Activated naive CD4-positive, alpha-beta T cell treated with anti-CD3 and anti-CD28 coated beads, Interleukin-2, amount 50 U/mL, for 24 hours (primary cell): ENCODE measurements around the gene RMND5B.
A peak's percentile ranks its signal among the peaks of the same experiment; 100 is the strongest.
"Not testable (repeated sequence)": the region's sequence is repeated elsewhere in the genome, so short reads cannot be mapped to it uniquely, and the experiment has no call there.

ENCODE experiments used
- H3K27ac Mint-ChIP-seq: one replicate; pipeline ENCODE4 v1.8.0; 2021; ENCODE audit warnings: mild to moderate bottlenecking, mixed read lengths
- H3K27me3 Mint-ChIP-seq: one replicate; pipeline ENCODE4 v1.8.0; 2021; ENCODE audit warnings: mixed read lengths
- H3K36me3 Mint-ChIP-seq: one replicate; pipeline ENCODE4 v1.8.0; 2021; ENCODE audit warnings: mixed read lengths
- H3K4me1 Mint-ChIP-seq: one replicate; pipeline ENCODE4 v1.8.0; 2021; ENCODE audit warnings: mixed read lengths
- H3K4me3 Mint-ChIP-seq: one replicate; pipeline ENCODE4 v1.8.0; 2021; ENCODE audit warnings: mild to moderate bottlenecking, mixed read lengths
- H3K9me3 Mint-ChIP-seq: one replicate; pipeline ENCODE4 v1.8.0; 2021; ENCODE audit warnings: mixed read lengths

RMND5B gene

GRCh38 chr5:178120607-178121357, 10.0 kb upstream of the RMND5B start:
- Mint-ChIP-seq H3K4me3 (peak overlapping the region; percentile 36), H3K36me3 (no peaks in the 10 kb centered on the region), H3K4me1 (peaks cover 24% of the 10 kb centered on the region), H3K27me3 (no peaks in the 10 kb centered on the region), H3K27ac (no peak overlapping the region), H3K9me3 (no peaks in the 10 kb centered on the region)

- Mint-ChIP-seq H3K4me3 (peak overlapping the region; percentile 36), H3K4me1 (peaks cover 17% of the 10 kb centered on the region), H3K9me3 (no peaks in the 10 kb centered on the region), H3K27ac (no peak overlapping the region), H3K36me3 (no peaks in the 10 kb centered on the region), H3K27me3 (no peaks in the 10 kb centered on the region)
Observed at GRCh38 chr5:178121391-178122276, 9.2 kb upstream of the RMND5B start.

GRCh38 chr5:178122346-178122745, 8.5 kb upstream of the RMND5B start:
- Mint-ChIP-seq H3K27ac (no peak overlapping the region), H3K27me3 (no peaks in the 10 kb centered on the region), H3K9me3 (no peaks in the 10 kb centered on the region), H3K4me3 (no peak overlapping the region), H3K4me1 (peaks cover 11% of the 10 kb centered on the region), H3K36me3 (no peaks in the 10 kb centered on the region)

- Mint-ChIP-seq H3K27ac (no peak overlapping the region), H3K4me1 (peaks cover 11% of the 10 kb centered on the region), H3K9me3 (no peaks in the 10 kb centered on the region), H3K4me3 (no peak overlapping the region), H3K36me3 (no peaks in the 10 kb centered on the region), H3K27me3 (no peaks in the 10 kb centered on the region)
Observed at GRCh38 chr5:178123094-178123965, 7.5 kb upstream of the RMND5B start.

- H3K27ac Mint-ChIP-seq: no peak overlapping the region
Observed at GRCh38 chr5:178123966-178124925, 6.6 kb upstream of the RMND5B start.

GRCh38 chr5:178125253-178125906, 5.4 kb upstream of the RMND5B start:
- H3K4me1 Mint-ChIP-seq: peaks cover 11% of the 10 kb centered on the region
- no peaks in the 10 kb centered on the region for H3K36me3 Mint-ChIP-seq
- H3K9me3 Mint-ChIP-seq: no peaks in the 10 kb centered on the region
- H3K27ac Mint-ChIP-seq: peak overlapping the region; percentile 41
- no peaks in the 10 kb centered on the region for H3K27me3 Mint-ChIP-seq
- no peak overlapping the region for H3K4me3 Mint-ChIP-seq

More at GRCh38 chr5:178123966-178124925, 6.6 kb upstream of the RMND5B start:
- Mint-ChIP-seq H3K9me3 (no peaks in the 10 kb centered on the region), H3K27me3 (no peaks in the 10 kb centered on the region), H3K36me3 (no peaks in the 10 kb centered on the region), H3K4me1 (peaks cover 11% of the 10 kb centered on the region), H3K4me3 (no peak overlapping the region)

- no peaks in the 10 kb centered on the region for H3K36me3 Mint-ChIP-seq
- no peaks in the 10 kb centered on the region for H3K27me3 Mint-ChIP-seq
- H3K27ac Mint-ChIP-seq: no peak overlapping the region
- no peak overlapping the region for H3K4me3 Mint-ChIP-seq
- H3K4me1 Mint-ChIP-seq: peaks cover 6% of the 10 kb centered on the region
- H3K9me3 Mint-ChIP-seq: no peaks in the 10 kb centered on the region
Observed at GRCh38 chr5:178126556-178126955, 4.3 kb upstream of the RMND5B start.

GRCh38 chr5:178127300-178128009, 3.4 kb upstream of the RMND5B start:
- not testable (repeated sequence) for H3K36me3 Mint-ChIP-seq, H3K27me3 Mint-ChIP-seq, H3K4me1 Mint-ChIP-seq, H3K9me3 Mint-ChIP-seq, H3K4me3 Mint-ChIP-seq, H3K27ac Mint-ChIP-seq

GRCh38 chr5:178129296-178129695, 1.5 kb upstream of the RMND5B start:
- Mint-ChIP-seq H3K36me3 (peaks cover 6% of the 10 kb centered on the region), H3K4me1 (peaks cover 17% of the 10 kb centered on the region), H3K9me3 (no peaks in the 10 kb centered on the region), H3K4me3 (no peak overlapping the region), H3K27ac (peak overlapping the region; percentile 8), H3K27me3 (no peaks in the 10 kb centered on the region)

- peak overlapping the region; percentile 80 for H3K4me3 Mint-ChIP-seq
- H3K27me3 Mint-ChIP-seq, H3K9me3 Mint-ChIP-seq, H3K36me3 Mint-ChIP-seq, H3K27ac Mint-ChIP-seq: not testable (repeated sequence)
- peaks cover 22% of the 10 kb centered on the region for H3K4me1 Mint-ChIP-seq
Observed at GRCh38 chr5:178130234-178130575, 609 bp upstream of the RMND5B start.

GRCh38 chr5:178131446-178131996, 707 bp downstream of the RMND5B start:
- Mint-ChIP-seq H3K27me3 (no peaks in the 10 kb centered on the region), H3K4me3 (peak overlapping the region; percentile 85), H3K27ac (peak overlapping the region; percentile 38), H3K36me3 (peaks cover 13% of the 10 kb centered on the region), H3K9me3 (no peaks in the 10 kb centered on the region), H3K4me1 (peaks cover 31% of the 10 kb centered on the region)

- Mint-ChIP-seq H3K36me3 (peaks cover 15% of the 10 kb centered on the region), H3K9me3 (no peaks in the 10 kb centered on the region), H3K27ac (peak overlapping the region; percentile 73)
Observed at GRCh38 chr5:178136990-178137389, 6.2 kb downstream of the RMND5B start.

GRCh38 chr5:178137991-178138390, 7.2 kb downstream of the RMND5B start:
- peaks cover 13% of the 10 kb centered on the region for H3K36me3 Mint-ChIP-seq
- no peaks in the 10 kb centered on the region for H3K27me3 Mint-ChIP-seq
- H3K27ac Mint-ChIP-seq: no peak overlapping the region
- H3K4me3 Mint-ChIP-seq: no peak overlapping the region
- H3K9me3 Mint-ChIP-seq: no peaks in the 10 kb centered on the region
- peaks cover 29% of the 10 kb centered on the region for H3K4me1 Mint-ChIP-seq

More at GRCh38 chr5:178136990-178137389, 6.2 kb downstream of the RMND5B start:
- Mint-ChIP-seq H3K4me1 (peaks cover 30% of the 10 kb centered on the region), H3K4me3 (no peak overlapping the region), H3K27me3 (no peaks in the 10 kb centered on the region)
